Peyer's patch (tissue), 4 donors: ENCODE results near the gene SERPINA4. TPM values are rescaled to one million over a fixed set of nuclear protein-coding genes. Genes with fewer than 3 reads are reported as not detected.

Source experiments
- DNase-seq, 3 donors: peaks; one replicate each; pipeline ENCODE4 v3.0.0-alpha.2; 2017 to 2019
- H3K27ac ChIP-seq, 4 donors: fragments of 200-600 bp; sonication (generic); one replicate each; pipeline ENCODE4 v1.5.1; 2016 to 2019
- H3K27me3 ChIP-seq, 2 donors: fragments of 200-600 bp; sonication (generic); one replicate each; pipeline ENCODE4 v1.5.1; 2019
- H3K36me3 ChIP-seq, 3 donors: fragments of 200-600 bp; sonication (generic); one replicate each; pipeline ENCODE4 v1.5.1; 2016 to 2019
- H3K4me1 ChIP-seq, 4 donors: fragments of 200-600 bp; sonication (generic); one replicate each; pipeline ENCODE4 v1.5.1; 2016 to 2019
- H3K4me3 ChIP-seq, 4 donors: fragments of 200-600 bp; sonication (generic); 1 replicate in 3 of 4; 2 replicates in 1 of 4; pipeline ENCODE4 v1.5.1; 2016 to 2019; ENCODE audit warnings: mild to moderate bottlenecking in 1 of 4
- H3K9me3 ChIP-seq, 4 donors: fragments of 200-600 bp; sonication (generic); one replicate each; pipeline ENCODE4 v1.5.1; 2016 to 2019; ENCODE audit warnings: mild to moderate bottlenecking in 1 of 4
- POLR2A ChIP-seq, 2 donors: fragments of 450-650 bp; IDR thresholded peaks; one replicate each; pipeline ENCODE4 v1.5.1; 2017; ENCODE audit warnings: antibody characterized with exemption in 2 of 2, mild to moderate bottlenecking in 2 of 2, moderate library complexity in 2 of 2
- total RNA-seq, 4 donors: library from RNA; depleted of rRNA; stranded (reverse); fragments of >200 nt; gene quantifications; one replicate each; pipeline ENCODE4 v1.1.0, GENCODE V29; 2016
- TF ChIP-seq, protein P1 (sequence below), 6 experiments: fragments of 450-650 bp in 4 of 6; fragments of 200-600 bp in 2 of 6; sonication (generic) in 1 of 6; IDR thresholded peaks; one replicate each; pipeline ENCODE4 v1.5.1; 2017 to 2019; ENCODE audit warnings: antibody characterized with exemption in 6 of 6, mild to moderate bottlenecking in 3 of 6, moderate library complexity in 1 of 6

The SERPINA4 gene
- total RNA-seq, 4 donors from 2014 or later: not detected

- DNase-seq: peak in 1 of 3 donors; percentile 21
- no peaks in the 10 kb centered on the region for H3K4me1 ChIP-seq
- no peak overlapping the region for H3K27ac ChIP-seq
- no peaks in the 10 kb centered on the region for H3K36me3 ChIP-seq
- no peak for TF ChIP-seq POLR2A (IDR thresholded peaks at IDR 0.05)
- TF ChIP-seq, protein P1, sequence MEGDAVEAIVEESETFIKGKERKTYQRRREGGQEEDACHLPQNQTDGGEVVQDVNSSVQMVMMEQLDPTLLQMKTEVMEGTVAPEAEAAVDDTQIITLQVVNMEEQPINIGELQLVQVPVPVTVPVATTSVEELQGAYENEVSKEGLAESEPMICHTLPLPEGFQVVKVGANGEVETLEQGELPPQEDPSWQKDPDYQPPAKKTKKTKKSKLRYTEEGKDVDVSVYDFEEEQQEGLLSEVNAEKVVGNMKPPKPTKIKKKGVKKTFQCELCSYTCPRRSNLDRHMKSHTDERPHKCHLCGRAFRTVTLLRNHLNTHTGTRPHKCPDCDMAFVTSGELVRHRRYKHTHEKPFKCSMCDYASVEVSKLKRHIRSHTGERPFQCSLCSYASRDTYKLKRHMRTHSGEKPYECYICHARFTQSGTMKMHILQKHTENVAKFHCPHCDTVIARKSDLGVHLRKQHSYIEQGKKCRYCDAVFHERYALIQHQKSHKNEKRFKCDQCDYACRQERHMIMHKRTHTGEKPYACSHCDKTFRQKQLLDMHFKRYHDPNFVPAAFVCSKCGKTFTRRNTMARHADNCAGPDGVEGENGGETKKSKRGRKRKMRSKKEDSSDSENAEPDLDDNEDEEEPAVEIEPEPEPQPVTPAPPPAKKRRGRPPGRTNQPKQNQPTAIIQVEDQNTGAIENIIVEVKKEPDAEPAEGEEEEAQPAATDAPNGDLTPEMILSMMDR (IDR thresholded peaks at IDR 0.05): no peak
- H3K9me3 ChIP-seq: no peaks in the 10 kb centered on the region
- H3K4me3 ChIP-seq: no peak overlapping the region
- H3K27me3 ChIP-seq: no peaks in the 10 kb centered on the region
These were observed 1.5 kb upstream of the SERPINA4 start for GRCh38 chr14:94559638-94560290.

GRCh38 chr14:94560291-94560665 lies 964 bp upstream of the SERPINA4 start:
- H3K27me3 ChIP-seq: no peaks in the 10 kb centered on the region
- TF ChIP-seq POLR2A (IDR thresholded peaks at IDR 0.05): no peak
- TF ChIP-seq, protein P1 (IDR thresholded peaks at IDR 0.05): no peak
- no peak overlapping the region for H3K27ac ChIP-seq
- no peaks in the 10 kb centered on the region for H3K4me1 ChIP-seq
- no peaks in the 10 kb centered on the region for H3K9me3 ChIP-seq
- DNase-seq: peak in 1 of 3 donors; percentile 6
- no peaks in the 10 kb centered on the region for H3K36me3 ChIP-seq
- H3K4me3 ChIP-seq: no peak overlapping the region

DNA sequence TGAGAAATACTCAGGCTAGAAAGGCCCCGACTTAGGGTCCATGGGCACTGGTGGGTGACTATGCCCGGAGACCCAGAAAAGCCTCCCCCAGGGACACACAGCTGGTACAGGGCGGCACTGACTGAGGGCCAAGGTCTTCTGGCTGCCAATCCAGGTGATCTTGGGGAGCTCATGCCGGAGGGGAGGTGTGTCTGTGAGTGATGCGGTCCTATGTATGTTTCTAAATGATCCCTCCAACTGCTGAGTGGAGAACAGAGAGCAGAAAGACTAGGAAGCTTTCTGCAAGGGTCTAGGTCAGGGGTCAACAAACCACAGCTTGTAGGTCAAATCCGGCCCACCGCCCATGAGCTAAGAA lies 391 bp downstream of the SERPINA4 start:
- no peak overlapping the region for H3K27ac ChIP-seq

DNA sequence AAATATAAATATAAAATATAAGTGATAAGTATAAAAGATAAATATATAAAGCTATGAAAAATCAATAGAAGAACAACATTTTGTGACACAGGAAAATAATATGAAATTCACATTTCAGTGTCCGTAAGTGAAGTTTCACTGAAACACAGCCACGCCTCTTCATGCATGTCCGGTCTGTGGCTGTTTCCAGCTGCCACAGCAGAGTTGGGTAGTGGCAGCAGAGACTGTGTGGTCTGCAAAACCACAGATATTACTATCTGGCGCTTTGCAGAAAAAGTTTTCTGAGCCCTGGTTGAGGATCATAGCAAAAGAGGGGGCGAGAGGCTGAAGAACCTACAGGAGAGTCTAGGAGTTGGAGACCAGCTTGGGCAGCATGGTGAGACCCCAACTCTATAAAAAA lies 780 bp downstream of the SERPINA4 start:
- DNase-seq: no peak
- Histone ChIP-seq H3K4me3 (no peak overlapping the region), H3K36me3 (no peaks in the 10 kb centered on the region), H3K9me3 (no peaks in the 10 kb centered on the region), H3K27me3 (no peaks in the 10 kb centered on the region), H3K4me1 (no peaks in the 10 kb centered on the region), H3K27ac (no peak overlapping the region)
- TF ChIP-seq, protein P1 (IDR thresholded peaks at IDR 0.05): no peak
- no peak for TF ChIP-seq POLR2A (IDR thresholded peaks at IDR 0.05)

More for the DNA sequence above, 391 bp downstream of the SERPINA4 start:
- Histone ChIP-seq H3K9me3 (no peaks in the 10 kb centered on the region), H3K4me3 (no peak overlapping the region), H3K4me1 (no peaks in the 10 kb centered on the region), H3K36me3 (no peaks in the 10 kb centered on the region), H3K27me3 (no peaks in the 10 kb centered on the region)
- no peak for TF ChIP-seq POLR2A (IDR thresholded peaks at IDR 0.05)
- TF ChIP-seq, protein P1 (IDR thresholded peaks at IDR 0.05): no peak
- DNase-seq: no peak

DNA sequence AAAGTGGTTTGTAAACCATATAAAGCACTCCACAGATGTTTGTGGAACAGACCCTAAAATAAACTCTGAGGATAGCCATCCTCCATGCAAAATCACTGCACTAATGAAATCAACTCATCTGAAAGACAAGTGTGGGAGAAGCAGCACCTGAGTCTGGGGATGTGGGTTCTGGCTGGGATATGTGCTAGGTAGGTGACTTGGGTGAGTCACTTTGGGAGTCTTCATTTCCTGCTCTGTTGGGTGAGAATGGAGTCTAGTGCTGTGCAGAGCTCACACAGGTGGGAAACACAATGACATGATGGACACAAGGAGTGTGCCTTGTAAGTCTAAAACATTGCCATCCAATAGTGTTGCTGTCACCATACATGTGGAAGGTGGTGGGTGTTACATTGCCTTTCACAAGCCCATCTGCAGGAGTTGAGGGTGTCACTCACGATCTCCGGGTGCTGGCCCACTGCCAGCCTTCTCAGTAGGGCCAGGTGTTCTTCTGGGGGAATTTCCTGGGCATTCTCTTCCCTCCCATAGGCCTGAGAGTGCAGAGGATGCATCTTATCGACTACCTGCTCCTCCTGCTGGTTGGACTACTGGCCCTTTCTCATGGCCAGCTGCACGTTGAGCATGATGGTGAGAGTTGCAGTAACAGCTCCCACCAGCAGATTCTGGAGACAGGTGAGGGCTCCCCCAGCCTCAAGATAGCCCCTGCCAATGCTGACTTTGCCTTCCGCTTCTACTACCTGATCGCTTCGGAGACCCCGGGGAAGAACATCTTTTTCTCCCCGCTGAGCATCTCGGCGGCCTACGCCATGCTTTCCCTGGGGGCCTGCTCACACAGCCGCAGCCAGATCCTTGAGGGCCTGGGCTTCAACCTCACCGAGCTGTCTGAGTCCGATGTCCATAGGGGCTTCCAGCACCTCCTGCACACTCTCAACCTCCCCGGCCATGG lies 2.0 kb downstream of the SERPINA4 start:
- TF ChIP-seq, protein P1 (IDR thresholded peaks at IDR 0.05): no peak
- TF ChIP-seq POLR2A (IDR thresholded peaks at IDR 0.05): no peak
- H3K4me3 ChIP-seq: no peak overlapping the region
- no peaks in the 10 kb centered on the region for H3K4me1 ChIP-seq
- DNase-seq: peak in 1 of 3 donors; percentile 31
- H3K9me3 ChIP-seq: no peaks in the 10 kb centered on the region
- H3K36me3 ChIP-seq: no peaks in the 10 kb centered on the region
- H3K27ac ChIP-seq: no peak overlapping the region
- H3K27me3 ChIP-seq: no peaks in the 10 kb centered on the region
